NK-92 treated with Interleukin-12 subunit alpha and Interleukin-12 subunit beta, amount 100 ng/mL, for 24 hours (cell line): ENCODE results near the gene EFCAB12.
"Not testable (repeated sequence)": the region's sequence is repeated elsewhere in the genome, so short reads cannot be mapped to it uniquely, and the experiment has no call there.

Source experiments
- DNase-seq: peaks from one replicate; lab custom pipeline; 2025; lab: John Stamatoyannopoulos, UW

The EFCAB12 gene

GRCh38 chr3:129369711-129370110, 58.7 kb downstream of the EFCAB12 start:
- DNase-seq, result no peak

DNA sequence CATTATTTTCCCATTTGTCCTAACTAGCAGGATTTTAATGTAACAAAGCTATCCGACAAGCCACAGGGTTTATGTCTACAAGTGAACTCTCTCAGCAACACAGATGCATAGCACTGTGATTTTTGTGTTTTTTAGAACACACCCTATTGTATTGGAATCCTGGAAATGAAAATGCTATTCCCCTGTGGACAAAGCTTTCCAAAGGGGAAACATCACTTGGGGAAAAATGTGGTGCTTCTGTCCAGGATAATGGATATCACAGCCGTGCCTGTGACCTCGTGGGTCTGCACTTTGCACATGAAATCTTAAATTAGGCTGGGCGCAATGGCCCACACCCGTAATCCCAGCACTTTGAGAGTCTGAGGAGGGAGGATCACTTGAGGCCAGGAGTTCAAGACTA, 60.6 kb downstream of the EFCAB12 start:
- DNase-seq, result no peak

GRCh38 chr3:129366312-129366831, 62.1 kb downstream of the EFCAB12 start:
- no peak for DNase-seq

DNA sequence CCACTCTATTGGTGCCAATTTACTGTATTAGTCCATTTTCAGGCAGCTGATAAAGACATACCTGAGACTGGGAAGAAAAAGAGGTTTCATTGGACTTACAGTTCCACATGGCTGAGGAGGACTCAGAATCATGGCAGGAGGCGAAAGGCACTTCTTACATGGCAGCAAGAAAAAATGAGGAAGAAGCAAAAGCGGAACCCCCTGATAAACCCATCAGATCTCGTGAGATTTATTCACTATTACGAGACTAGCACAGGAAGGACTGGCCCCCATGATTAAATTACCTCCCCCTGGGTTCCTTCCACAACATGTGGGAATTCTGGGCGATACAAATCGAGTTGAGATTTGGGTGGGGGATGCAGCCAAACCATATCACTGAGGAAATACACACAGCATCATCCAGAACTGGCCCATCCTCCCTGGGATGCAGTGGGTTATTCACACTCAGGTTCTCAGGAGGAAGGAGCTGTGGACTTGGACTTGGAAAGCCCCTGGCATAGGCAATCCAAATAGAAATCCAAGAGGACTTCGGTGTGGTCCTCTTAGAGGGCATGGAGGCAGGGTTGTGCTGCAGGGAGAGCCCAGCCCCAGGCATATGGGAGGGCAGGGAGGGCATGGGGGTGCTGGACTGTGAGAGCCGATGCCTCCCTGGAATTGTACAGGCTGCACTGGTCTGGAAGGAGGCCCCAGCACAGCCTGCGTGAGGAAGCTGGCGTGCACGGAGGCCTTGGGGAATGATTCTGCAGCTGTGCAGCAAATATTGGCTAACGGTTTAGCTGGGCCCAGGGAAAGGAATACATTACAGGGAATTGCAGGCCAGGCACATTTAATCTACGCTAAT, 62.9 kb downstream of the EFCAB12 start:
- no peak for DNase-seq

DNA sequence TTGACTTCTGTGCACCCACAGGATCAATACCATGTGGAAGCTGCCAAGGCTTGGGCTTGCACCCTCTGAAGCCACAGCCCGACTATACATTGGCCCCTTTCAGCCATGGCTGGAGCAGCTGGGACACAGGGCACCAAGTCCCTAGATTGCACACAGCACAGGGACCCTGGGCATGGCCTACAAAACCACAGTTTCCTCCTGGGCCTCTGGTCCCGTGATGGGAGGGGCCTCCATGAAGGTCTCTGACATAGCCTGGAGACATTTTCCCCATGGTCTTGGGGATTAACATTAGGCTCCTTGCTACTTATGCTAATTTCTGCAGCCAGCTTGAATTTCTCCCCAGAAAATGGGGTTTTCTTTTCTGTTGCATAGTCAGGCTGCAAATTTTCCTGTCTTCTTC, 63.6 kb downstream of the EFCAB12 start:
- DNase-seq, result not testable (repeated sequence)

DNA sequence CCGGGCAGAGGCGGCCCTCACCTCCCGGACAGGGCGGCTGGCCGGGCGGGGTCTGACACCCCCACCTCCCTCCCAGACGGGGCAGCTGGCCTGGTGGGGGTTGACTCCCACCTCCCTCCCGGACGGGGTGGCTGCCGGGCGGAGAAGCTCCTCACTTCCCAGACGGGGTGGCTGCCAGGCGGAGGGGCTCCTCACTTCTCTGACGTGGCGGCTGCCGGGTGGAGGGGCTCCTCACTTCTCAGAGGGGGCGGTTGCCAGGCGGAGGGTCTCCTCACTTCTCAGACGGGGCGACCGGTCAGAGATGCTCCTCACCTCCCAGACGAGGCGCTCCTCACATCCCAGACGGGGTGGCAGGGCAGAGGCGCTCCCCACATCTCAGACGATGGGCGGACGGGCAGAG, 65.1 kb downstream of the EFCAB12 start:
- DNase-seq, result not testable (repeated sequence)

GRCh38 chr3:129360705-129361460, 67.6 kb downstream of the EFCAB12 start:
- DNase-seq, result no peak

GRCh38 chr3:129360171-129360611, 68.2 kb downstream of the EFCAB12 start:
- no peak for DNase-seq

GRCh38 chr3:129358772-129359371, 69.6 kb downstream of the EFCAB12 start:
- DNase-seq, result no peak

DNA sequence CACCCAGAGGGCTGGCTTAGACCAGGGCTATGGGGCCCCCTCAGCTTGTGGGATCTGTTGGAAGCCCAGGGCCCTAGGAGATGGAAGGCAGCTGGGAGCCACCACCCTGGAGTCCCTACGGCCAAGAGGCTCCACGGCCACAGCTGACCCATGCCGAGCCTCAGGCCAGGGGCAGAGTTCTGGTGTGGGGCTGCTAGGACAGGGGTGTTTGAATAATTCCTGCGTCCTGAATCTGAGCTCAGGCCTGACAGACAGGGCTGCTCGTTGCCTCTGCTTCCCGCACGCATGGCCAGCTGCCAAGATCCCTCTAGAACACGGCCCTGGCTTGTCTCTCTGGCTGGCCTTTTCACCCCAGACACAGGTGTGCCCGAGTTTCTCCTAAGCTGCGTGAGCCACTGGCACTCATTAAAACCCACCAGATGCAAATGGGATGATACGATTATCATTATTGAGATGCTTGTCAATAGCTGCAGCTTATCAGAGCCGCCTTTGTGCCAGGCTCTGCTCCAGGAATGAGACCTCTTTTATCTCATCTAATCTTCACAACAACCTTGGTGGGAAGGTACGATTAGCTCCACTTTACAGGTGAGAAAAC, 70.2 kb downstream of the EFCAB12 start:
- no peak for DNase-seq

GRCh38 chr3:129357616-129358015, 70.8 kb downstream of the EFCAB12 start:
- DNase-seq, result no peak

- no peak for DNase-seq
These were observed 71.5 kb downstream of the EFCAB12 start for GRCh38 chr3:129356756-129357425.

GRCh38 chr3:129353589-129353941, 74.9 kb downstream of the EFCAB12 start:
- no peak for DNase-seq

DNA sequence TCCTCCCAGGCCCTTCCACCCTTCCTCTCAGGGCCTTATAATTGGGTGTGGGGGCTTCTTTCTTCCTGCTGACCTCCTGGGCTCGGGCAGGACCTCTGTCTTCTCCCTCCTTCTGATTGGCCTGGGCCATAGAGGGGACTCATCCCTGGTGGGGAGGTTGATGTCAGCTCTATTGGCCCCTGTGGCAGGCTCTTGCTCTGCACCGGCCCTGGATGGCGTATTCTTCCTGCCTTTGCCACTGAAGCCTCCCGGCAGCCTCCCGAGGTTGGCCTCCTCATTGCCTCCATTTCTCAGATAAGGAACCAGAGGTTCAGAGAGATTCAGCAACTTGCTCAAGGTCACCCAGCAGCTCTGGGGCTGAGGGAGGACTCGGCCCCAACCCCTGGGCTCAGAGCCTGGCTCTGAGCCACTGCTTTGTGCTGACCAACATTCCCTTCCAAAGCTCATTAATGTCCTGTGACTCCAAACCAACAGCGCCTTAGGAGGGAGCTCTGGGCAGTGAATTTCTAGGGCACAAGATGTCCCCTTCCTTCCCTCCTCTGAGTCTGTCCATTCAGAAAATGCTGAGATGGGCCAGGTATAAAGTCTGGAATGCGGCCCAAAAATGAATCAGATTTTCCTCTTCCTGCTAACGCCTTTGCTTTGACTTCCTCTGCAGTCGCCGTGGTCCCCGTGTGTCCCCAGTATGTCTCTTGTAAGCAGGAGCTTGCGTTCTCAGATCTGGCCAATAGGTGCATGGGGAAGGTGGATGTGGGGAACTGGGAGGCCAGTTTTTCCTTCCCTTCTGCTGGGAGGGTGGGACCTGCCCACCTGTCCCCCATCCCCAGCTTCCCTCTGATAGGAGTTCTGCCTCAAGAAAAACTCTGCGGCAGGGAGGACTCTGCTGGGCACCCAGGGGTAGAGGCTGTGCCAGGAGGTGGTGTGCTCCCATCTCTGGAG, 75.5 kb downstream of the EFCAB12 start:
- DNase-seq, result no peak

DNA sequence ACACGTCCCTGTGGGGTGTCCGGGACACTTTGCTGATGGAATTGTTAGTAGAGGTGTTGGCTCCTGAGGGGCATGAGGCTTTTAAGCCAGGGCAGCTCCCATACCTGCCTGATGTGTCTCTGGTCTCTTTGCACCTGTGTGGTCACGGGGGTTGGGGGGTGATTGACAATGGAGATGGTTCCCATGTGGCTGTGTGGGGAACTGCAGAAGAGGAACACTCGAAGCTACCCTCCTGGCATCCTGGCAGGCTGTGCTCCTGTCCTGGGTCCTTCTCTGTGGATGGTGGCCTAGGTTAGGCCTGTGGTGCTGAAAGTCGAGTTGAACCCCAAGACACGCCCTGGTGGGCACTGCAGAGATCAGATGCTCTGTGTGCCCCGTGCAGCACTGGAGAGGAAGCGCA, 76.4 kb downstream of the EFCAB12 start:
- no peak for DNase-seq
